Left colon (tissue), 2 donors: ENCODE results near the gene ADGRD1. TPM values are rescaled to one million over a fixed set of nuclear protein-coding genes. Genes with fewer than 3 reads are reported as not detected.

Experiments
- ATAC-seq: fragments of 200-7000 bp; cut with Tn5 transposase; one replicate; pipeline ENCODE4 v1.9.1; 2020; ENCODE audit warnings: mild to moderate bottlenecking, moderate library complexity
- DNase-seq, 2 donors: peaks; one replicate each; pipeline ENCODE4 v3.0.0-alpha.2; 2020
- intact Hi-C, 2 donors: fragments of 100-400 bp; cut with DNase I in 1 of 2; cut with micrococcal nuclease in 1 of 2; formaldehyde crosslinking; loops; one replicate each; pipeline versions ENCODE4 v1.11.2 to v1.14.0; 2022; cut with DNase I, micrococcal nuclease
- total RNA-seq, 2 donors: library from RNA; stranded (reverse); fragmentation: NEBNext Ultra II Directional; extraction: Animal tissue kit (Norgen Biotek cat#: 25700); gene quantifications; one replicate each; pipeline ENCODE4 v1.2.1, GENCODE V29; 2021
- donor health status: DM: no; HTN: no; CAD: no.
- donor health status: DM: yes; HTN: yes; CAD: no.

The ADGRD1 gene
- total RNA-seq, 2 donors from 2014 or later: 4.0 to 5.8 TPM

GRCh38 chr12:131087991-131088700 is 134.4 kb downstream of the ADGRD1 start:
- peak in 1 of 2 donors; percentile 8 for DNase-seq
- no peak for ATAC-seq

GRCh38 chr12:131088701-131089530 is 135.2 kb downstream of the ADGRD1 start:
- intact Hi-C loops: no loop called here
- DNase-seq (no peak), ATAC-seq (no peak)

More at GRCh38 chr12:131087991-131088700, 134.4 kb downstream of the ADGRD1 start:
- intact Hi-C loops: no loop called here

GRCh38 chr12:131089531-131090273 is 136.0 kb downstream of the ADGRD1 start:
- no peak for ATAC-seq

DNA sequence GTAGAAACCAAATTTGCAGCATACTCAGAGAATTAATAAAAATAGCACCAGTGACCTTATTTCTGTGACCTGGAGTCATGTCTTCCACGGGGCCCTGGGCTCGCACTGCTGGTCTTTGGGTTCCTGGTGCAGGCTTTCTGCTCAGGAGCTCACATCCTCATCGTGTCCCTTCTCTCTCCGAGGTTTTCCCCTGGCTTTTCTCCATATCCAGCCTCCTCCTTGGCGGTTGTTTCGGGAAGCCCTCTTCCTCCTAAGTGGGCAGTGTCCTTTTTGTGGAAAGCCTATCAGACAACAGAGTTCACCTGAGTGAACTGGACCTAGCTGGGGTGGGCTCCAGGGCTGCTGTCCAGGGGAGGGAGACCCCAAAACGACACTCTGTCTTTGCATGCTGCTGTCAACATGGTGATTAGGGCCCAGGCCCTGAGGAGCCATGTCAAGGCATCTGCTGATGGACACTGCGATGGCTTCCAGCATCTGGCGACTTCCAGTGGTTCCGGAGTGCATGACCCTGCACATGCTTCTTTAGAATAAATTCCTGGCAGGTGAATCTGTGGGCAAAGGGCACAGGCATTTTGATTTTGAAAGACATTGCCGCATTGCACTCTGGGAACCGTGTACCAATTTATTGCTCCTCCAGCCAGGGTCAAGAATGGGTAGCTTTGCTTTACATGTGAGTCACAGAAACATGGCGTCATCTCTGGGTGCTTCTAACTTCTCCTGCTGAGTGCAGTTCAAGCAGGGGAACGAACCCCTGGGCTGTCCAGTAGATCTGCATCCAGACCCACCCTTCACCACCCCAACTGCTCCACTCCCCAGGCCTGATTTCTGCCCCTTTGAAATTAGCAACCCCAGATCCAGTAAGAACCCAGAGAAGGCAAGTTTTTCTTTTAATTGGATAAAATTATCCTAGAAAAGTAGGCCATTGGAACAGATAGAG is 136.8 kb downstream of the ADGRD1 start:
- peak in 1 of 2 donors; percentile 9 for DNase-seq
- intact Hi-C loops: no loop called here
- no peak for ATAC-seq

More at GRCh38 chr12:131089531-131090273, 136.0 kb downstream of the ADGRD1 start:
- intact Hi-C loops: no loop called here
- peak in 1 of 2 donors; percentile 16 for DNase-seq

DNA sequence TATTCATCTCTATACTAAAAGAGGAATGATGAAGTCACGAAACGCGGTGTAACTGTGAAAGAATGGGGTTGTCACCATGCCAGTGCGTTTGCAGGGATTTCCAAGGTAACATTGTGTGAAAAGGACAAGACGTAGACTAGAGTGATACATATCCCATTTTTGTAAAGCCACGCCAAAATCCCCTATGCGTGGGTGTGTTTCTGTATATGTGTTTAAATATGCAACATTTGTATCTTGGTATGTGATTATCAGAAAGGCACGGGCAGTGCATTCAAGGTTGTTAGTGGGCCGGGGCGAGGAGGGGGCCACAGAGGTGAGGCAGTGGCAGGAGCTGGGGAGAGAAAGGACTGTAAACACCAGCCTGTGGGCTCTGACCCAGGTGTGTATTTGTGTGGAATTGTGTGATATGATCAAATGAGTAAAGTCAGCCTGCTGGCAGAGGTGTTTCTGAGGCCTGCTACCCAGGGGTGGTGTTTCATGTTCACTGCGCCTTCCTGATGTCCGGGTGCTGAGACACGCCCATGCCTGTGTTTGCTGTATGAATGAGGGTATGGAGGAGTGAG is 137.8 kb downstream of the ADGRD1 start:
- intact Hi-C loops: no loop called here
- no peak for DNase-seq
- no peak for ATAC-seq

DNA sequence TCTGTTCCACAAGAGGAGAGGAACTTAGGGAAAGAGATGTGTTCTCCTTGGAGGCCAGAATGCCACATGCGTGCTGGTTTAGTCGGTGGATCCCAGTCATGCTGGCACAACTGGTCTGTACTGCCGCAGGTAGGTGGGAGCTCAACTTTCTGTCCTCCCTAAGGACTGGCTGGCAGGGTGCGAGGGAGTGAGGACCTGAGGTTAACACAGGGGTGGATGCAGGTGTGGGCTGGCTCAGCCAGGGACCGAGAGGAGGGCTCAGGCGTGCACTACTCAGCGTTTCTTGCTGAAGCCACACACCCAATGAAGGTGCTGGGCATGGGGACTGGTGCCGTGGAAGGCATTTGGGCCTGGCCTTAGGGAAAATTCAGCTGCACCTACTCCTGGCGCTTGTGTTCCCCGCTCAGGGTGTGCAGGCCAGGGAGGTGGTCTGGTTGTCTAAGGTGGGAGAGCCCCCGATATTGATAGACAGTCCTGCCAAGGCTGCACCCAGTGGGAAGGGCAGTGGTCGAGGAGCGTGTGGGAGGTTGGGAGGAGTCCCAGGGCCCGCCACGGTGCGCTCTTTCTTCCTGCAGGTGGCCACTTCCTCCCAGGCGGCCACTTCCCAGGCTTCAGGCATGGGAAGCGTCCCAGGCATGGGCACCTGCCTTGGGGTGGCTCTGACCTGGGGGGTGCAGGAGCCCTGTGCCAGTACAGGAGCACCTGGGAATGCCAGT is 138.4 kb downstream of the ADGRD1 start:
- ATAC-seq: no peak
- peak in 1 of 2 donors; percentile 16 for DNase-seq

DNA sequence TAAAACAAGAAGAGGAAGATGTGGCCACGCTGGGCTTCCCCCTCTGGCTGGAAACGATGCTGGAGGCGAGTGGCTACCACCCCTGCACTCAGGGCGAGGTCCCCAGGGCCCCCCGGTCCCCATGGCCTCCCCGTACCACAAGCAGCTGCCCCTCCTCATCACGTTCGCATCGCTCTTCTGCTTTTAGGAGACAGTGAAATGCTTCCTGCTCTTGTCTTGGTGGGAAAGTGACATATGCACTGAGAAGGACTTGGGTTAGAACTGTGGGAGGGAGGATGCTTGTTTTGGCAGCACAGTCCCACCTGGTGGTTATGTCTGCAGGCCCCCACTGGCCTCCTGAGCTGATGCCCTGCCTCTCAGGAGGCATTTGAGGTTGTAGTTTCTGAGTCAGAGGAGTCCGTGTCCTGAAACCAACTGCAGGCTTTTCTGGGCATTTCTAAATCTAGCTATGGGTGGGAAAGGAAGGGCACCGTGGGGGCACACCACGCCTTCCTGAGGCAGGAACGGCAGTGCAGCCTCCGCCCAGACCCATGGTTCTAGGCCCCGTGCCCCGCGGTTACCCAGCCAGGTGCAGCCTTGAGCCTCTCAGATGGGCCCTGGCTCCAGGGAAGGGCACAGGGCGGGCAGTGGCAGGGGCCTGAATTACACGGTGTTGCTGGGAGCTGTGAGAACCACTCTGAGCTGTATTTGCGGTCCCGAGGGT is 139.3 kb downstream of the ADGRD1 start:
- peak; percentile 21 for ATAC-seq
- peak; percentile 32 to 55 for DNase-seq
- intact Hi-C loops: no loop called here

More for the DNA sequence above, 138.4 kb downstream of the ADGRD1 start:
- intact Hi-C loops: no loop called here

DNA sequence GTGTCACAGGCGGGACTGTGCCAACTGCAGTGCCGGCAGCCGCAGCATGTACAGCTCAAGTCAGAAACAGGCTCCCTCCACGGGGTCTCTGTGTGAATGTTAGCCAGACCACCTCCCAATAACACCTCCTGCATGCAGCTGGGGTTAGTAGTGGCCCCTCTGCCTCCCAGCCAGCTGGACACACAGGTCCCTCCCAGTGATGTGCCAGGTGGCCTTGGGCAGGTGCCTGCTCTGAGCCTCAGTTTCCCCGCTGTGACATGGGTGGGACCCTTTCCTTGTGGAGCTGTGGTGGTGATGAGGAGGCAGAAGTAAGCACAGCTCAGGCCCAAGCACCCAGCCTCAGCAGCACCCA is 139.9 kb downstream of the ADGRD1 start:
- ATAC-seq: no peak
- no peak for DNase-seq
- intact Hi-C loops: no loop called here

DNA sequence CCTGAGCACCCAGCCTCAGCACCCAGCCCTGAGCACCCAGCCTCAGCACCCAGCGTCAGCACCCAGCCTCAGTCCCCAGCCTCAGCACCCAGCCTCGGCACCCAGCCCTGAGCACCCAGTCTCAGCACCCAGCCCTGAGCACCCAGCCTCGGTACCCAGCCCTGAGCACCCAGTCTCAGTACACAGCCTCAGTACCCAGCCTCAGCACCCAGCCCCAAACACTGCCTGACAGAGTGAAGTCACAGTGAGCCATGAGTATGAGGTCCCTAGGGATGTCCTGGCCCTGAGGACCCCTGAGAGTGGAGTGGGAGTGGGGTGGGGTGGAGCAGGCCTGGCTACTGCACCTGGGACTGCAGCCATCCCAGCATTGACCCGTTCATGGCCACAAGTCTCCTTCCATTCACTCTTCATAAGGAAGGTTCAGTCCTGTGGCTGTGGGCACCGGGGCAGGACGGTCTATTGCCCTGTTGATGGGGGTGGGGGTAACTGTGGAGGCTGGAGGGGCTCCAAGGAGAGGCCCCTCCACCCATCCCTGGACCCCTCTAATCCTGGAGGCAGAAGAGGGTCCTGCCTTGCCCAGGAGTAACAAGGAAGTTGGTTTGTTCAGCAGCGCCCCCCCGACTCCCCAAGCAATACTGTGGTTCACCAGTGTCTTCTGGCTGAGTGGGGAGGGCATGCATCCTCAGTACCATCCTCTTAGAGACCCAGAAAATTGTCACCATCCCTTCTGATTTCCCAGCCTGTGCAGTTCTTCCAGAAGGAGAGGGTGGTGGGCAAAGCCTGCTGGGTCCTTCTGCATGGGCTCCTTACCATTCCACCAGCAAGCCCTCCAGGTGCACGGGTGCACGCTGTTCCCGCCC is 140.5 kb downstream of the ADGRD1 start:
- ATAC-seq (no peak), DNase-seq (peak in 1 of 2 donors; percentile 10)
- intact Hi-C loops: no loop called here

GRCh38 chr12:131094831-131095805 is 141.4 kb downstream of the ADGRD1 start:
- DNase-seq: peak in 1 of 2 donors; percentile 11
- intact Hi-C loops: no loop called here
- no peak for ATAC-seq

GRCh38 chr12:131095826-131096680 is 142.3 kb downstream of the ADGRD1 start:
- intact Hi-C loops: no loop called here
- peak in 1 of 2 donors; percentile 8 for DNase-seq

GRCh38 chr12:131096681-131097181 is 143.0 kb downstream of the ADGRD1 start:
- ATAC-seq (no peak), DNase-seq (peak in 1 of 2 donors; percentile 16)
- intact Hi-C loops: no loop called here

More at GRCh38 chr12:131095826-131096680, 142.3 kb downstream of the ADGRD1 start:
- ATAC-seq: no peak
